Inferior parietal cortex (tissue), 1 donor: Measurements from ENCODE around the gene RNF40.
A peak's percentile ranks its signal among the peaks of the same experiment; 100 is the strongest.

Experiments
- DNase-seq: peaks from one replicate; pipeline ENCODE4 v3.0.0-alpha.2; 2016; ENCODE audit errors: extremely low spot score

Gene RNF40

GRCh38 chr16:30762991-30763725 is 1.0 kb downstream of the RNF40 start:
- no peak for DNase-seq

- DNase-seq, result no peak
These were observed 2.0 kb downstream of the RNF40 start for GRCh38 chr16:30764086-30764485.

- DNase-seq, result no peak
These were observed 2.8 kb downstream of the RNF40 start for GRCh38 chr16:30764816-30765465.

GRCh38 chr16:30766206-30766932 is 4.2 kb downstream of the RNF40 start:
- no peak for DNase-seq

- no peak for DNase-seq
These were observed 4.8 kb downstream of the RNF40 start for GRCh38 chr16:30766933-30767284.

GRCh38 chr16:30767767-30768465 is 5.8 kb downstream of the RNF40 start:
- no peak for DNase-seq

GRCh38 chr16:30768583-30769181 is 6.6 kb downstream of the RNF40 start:
- no peak for DNase-seq

GRCh38 chr16:30769379-30770089 is 7.4 kb downstream of the RNF40 start:
- DNase-seq, result no peak

- no peak for DNase-seq
These were observed 9.6 kb downstream of the RNF40 start for GRCh38 chr16:30771726-30772125.

GRCh38 chr16:30773826-30774225 is 11.7 kb downstream of the RNF40 start:
- no peak for DNase-seq

- DNase-seq, result no peak
These were observed 12.4 kb downstream of the RNF40 start for GRCh38 chr16:30774367-30775130.

- no peak for DNase-seq
These were observed 12.9 kb downstream of the RNF40 start for GRCh38 chr16:30775131-30775391.

GRCh38 chr16:30775392-30776188 is 13.5 kb downstream of the RNF40 start:
- DNase-seq, result peak; percentile 82

GRCh38 chr16:30777591-30778297 is 15.6 kb downstream of the RNF40 start:
- DNase-seq, result no peak

GRCh38 chr16:30778549-30779244 is 16.6 kb downstream of the RNF40 start:
- DNase-seq, result no peak

- no peak for DNase-seq
These were observed 17.5 kb downstream of the RNF40 start for GRCh38 chr16:30779596-30779995.

GRCh38 chr16:30780021-30780420 is 17.9 kb downstream of the RNF40 start:
- no peak for DNase-seq

GRCh38 chr16:30780549-30780948 is 18.4 kb downstream of the RNF40 start:
- no peak for DNase-seq
